GM12872 (cell line): ENCODE results near the gene SDK2.

Source experiments
- CTCF ChIP-seq: IDR thresholded peaks from 3 replicates; pipeline ENCODE4 v1.5.1; 2011; ENCODE audit warnings: low read depth, mild to moderate bottlenecking, low read length, moderate library complexity; ENCODE audit not compliant: insufficient read depth

Gene SDK2

GRCh38 chr17:73465130-73465952, 178.9 kb downstream of the SDK2 start:
- TF ChIP-seq CTCF = no peak

- TF ChIP-seq CTCF = no peak
Observed at GRCh38 chr17:73464447-73464846, 179.8 kb downstream of the SDK2 start.

- TF ChIP-seq CTCF = no peak
Observed at GRCh38 chr17:73463821-73464220, 180.4 kb downstream of the SDK2 start.

- no peak for TF ChIP-seq CTCF
Observed at GRCh38 chr17:73462823-73463222, 181.4 kb downstream of the SDK2 start.

GRCh38 chr17:73459980-73460379, 184.3 kb downstream of the SDK2 start:
- no peak for TF ChIP-seq CTCF

GRCh38 chr17:73455767-73456166, 188.5 kb downstream of the SDK2 start:
- no peak for TF ChIP-seq CTCF

- no peak for TF ChIP-seq CTCF
Observed at GRCh38 chr17:73455050-73455687, 189.1 kb downstream of the SDK2 start.
